ENCODE data around the gene DGKD.

GRCh38 chr2:233466991-233467603 lies 112.8 kb downstream of the DGKD start:
- TF ChIP-seq POLR2A (IDR thresholded peaks at IDR 0.05) (no peak), CTCF (IDR thresholded peaks at IDR 0.05) (no peak)

Measured in Peyer's patch (tissue), 4 donors.